ENCODE results near the gene GXYLT2.

GXYLT2 gene

DNA sequence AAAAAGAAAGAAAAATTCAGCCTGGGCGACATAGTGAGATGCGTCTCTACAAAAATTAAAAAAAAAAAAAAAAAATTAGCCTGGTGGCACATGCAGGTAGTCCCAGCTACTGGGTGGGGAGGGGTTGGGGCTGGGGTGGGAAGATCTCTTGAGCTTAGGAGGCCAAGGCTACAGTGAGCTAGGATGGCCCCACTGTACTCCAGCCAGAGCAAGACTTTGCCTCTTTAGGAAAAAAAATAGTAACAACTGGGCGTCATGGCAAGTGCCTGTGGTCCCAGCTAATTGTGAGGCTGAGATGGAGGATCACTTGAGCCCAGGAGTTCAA, 84.8 kb downstream of the GXYLT2 start:
- TF ChIP-seq, protein P1, sequence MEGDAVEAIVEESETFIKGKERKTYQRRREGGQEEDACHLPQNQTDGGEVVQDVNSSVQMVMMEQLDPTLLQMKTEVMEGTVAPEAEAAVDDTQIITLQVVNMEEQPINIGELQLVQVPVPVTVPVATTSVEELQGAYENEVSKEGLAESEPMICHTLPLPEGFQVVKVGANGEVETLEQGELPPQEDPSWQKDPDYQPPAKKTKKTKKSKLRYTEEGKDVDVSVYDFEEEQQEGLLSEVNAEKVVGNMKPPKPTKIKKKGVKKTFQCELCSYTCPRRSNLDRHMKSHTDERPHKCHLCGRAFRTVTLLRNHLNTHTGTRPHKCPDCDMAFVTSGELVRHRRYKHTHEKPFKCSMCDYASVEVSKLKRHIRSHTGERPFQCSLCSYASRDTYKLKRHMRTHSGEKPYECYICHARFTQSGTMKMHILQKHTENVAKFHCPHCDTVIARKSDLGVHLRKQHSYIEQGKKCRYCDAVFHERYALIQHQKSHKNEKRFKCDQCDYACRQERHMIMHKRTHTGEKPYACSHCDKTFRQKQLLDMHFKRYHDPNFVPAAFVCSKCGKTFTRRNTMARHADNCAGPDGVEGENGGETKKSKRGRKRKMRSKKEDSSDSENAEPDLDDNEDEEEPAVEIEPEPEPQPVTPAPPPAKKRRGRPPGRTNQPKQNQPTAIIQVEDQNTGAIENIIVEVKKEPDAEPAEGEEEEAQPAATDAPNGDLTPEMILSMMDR (IDR thresholded peaks at IDR 0.05; ENCODE audit: low read depth, low read length, missing control alignments) = no peak
- no peak for DNase-seq (ENCODE audit: low read depth)
- H3K4me3 ChIP-seq (ENCODE audit: low read depth, low read length) = no peak overlapping the region

DNA sequence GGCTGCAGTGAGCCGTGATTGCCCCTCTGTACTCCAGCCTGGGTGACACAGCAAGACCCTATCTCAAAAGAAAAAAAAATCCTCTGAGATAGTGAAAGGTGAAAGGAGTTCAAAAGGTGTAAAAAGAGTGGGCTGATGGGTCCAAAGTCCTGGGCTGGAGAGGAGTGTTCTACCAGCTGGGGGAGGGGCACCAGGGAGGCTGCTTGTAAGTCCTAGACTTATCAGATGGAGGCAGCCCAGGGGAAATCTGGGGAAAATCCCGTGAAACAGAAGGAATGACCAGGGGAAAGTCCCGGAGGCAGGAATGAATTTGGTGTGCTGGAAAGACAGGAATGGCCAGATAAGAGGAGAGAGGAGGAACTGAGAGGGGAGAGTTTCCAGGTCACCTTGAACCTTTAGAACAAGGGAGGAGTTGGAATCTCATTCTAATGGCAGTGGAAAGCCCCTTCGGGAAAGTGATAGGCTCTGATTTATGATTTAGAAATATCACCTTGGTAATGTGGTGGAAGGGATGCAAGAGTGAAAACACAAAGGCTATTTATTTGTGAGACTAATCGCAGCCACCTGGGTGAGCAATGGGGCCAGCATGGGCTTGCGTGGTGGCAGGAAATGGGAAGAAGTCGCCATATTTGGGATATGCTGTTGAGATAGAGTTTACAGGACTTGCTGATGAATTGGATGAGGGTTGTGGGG, 85.3 kb downstream of the GXYLT2 start:
- TF ChIP-seq, protein P1 (IDR thresholded peaks at IDR 0.05; ENCODE audit: low read depth, low read length, missing control alignments) = no peak
- no peak for DNase-seq (ENCODE audit: low read depth)
- no peak overlapping the region for H3K4me3 ChIP-seq (ENCODE audit: low read depth, low read length)

DNA sequence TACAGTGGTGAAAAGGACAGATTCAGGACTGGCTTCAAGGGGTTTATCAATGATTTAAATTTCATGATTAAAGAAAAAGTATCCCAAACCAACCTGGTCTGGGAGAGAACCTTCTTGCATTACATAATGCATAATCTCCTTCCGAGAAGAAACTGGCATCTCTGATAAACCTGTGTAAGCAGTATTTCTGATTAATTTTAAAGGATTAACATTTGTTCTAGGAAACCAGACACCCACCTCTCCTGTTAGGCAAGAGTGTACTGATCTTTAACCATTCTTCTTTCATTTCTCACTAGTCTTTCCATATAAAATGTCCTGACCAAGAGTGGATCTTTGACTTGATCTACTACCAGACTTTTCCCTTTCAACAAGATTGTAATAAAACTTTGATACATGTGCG, 85.9 kb downstream of the GXYLT2 start:
- no peak for DNase-seq (ENCODE audit: low read depth)
- TF ChIP-seq, protein P1 (IDR thresholded peaks at IDR 0.05; ENCODE audit: low read depth, low read length, missing control alignments) = no peak
- no peak overlapping the region for H3K4me3 ChIP-seq (ENCODE audit: low read depth, low read length)

DNA sequence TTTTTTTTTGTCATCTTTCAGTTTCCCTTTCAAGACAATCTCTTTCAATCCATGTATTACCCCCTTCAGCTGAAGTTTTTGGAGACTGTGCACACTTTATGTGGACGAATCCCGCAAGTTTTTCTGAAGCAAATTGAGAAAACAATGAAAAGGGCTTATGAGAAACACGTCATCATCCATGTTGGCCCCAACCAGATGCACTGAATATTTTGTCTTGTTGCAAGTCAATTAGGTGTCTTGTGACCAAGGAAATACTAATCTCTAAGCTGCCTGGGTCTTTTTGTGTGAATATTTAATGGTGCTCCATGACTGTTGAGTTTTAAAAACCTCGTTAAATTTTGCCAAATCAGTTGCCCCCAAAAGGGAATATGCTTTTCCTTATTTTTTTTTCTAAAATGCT, 87.1 kb downstream of the GXYLT2 start:
- H3K4me3 ChIP-seq (ENCODE audit: low read depth, low read length) = no peak overlapping the region; the same call in 1 of the 2 replicates
- DNase-seq (ENCODE audit: low read depth) = no peak
- TF ChIP-seq, protein P1 (IDR thresholded peaks at IDR 0.05; ENCODE audit: low read depth, low read length, missing control alignments) = no peak

DNA sequence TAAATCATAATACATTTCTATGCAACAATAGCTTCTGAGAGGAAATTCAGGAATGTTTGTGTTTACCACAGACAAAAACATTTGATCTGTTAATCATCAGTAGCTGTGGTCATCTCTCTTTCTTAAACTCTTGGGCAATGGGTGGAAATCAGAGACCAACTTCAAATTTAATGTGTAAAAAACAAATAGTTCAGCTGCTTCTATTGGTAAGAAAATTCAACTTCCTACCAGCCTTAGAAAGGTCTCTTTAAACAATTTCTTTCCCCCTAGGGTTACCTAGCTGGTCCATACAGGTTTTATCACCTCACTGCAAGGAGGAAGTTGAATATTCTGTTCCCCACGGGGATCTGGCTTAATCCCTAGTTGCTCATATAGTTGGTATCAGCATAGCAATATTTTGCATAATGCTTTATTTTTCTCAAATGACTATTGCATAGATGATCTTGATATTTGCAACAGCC, 88.5 kb downstream of the GXYLT2 start:
- TF ChIP-seq, protein P1 (IDR thresholded peaks at IDR 0.05; ENCODE audit: low read depth, low read length, missing control alignments) = no peak
- DNase-seq (ENCODE audit: low read depth) = no peak
- H3K4me3 ChIP-seq (ENCODE audit: low read depth, low read length) = no peak overlapping the region

DNA sequence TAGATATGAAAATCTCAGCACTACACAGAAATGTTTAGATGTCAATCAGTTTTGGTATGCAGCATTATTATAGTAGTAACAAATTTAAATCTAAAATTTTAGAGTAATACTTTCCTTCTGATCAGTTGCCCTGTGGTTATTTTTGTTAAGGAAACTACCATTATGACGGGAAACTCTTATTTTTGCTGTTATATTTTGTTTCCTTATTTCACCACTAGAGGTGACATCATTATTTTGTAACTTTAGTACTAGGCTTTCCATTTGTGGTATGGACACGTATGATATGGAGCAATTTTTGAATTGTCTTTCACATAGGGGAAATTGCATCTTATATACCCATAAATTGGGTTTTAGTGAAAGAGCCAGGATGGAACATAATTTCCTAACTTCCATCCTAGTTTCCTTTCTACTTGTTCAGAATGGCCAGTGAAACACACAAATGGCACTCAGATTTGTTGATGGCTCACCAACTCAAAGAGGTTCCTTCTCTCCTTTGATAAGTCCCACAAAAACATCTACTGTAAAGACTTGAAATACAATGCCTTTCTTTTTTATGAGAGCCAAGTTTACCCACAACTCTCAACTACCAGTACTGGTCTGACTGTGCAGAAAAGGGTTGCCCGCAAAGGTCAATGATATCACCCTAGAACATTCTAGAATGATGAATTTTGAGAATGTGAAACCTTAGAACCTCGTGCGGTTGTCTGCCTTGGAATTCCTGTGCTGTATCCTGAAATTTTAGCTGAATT, 89.4 kb downstream of the GXYLT2 start:
- no peak overlapping the region for H3K4me3 ChIP-seq (ENCODE audit: low read depth, low read length)
- no peak for DNase-seq (ENCODE audit: low read depth)
- TF ChIP-seq, protein P1 (IDR thresholded peaks at IDR 0.05; ENCODE audit: low read depth, low read length, missing control alignments) = no peak

All from GM12864 (cell line).